K562 (cell line): Measurements from ENCODE around the gene TSPAN16. TPM values are rescaled to one million over a fixed set of nuclear protein-coding genes. Genes with fewer than 3 reads are reported as not detected.

ENCODE experiments used
- ATAC-seq: fragments of 200-7000 bp; cut with Tn5 transposase; 3 replicates; pipeline ENCODE4 v1.9.1; 2020; ENCODE audit warnings: moderate library complexity
- BruUV-seq: library from RNA; stranded (reverse); fragments of 400-500 nt; replicated peaks from 2 replicates; lab custom pipeline; 2021; lab: Mats Ljungman, UMichigan
- CTCF ChIA-PET: fragments of 300-600 bp; formaldehyde crosslinking; extraction: SDS; loops from one replicate; lab custom pipeline; 2021; ENCODE audit warnings: low intra/inter-chr PET ratio; lab: Yijun Ruan, JAX
- POLR2A ChIA-PET: fragments of 300-600, 350-650 bp; sonication (Branson Sonifier 250); formaldehyde crosslinking; extraction: SDS; loops from one replicate; lab custom pipeline; 2021; ENCODE audit warnings: antibody characterized with exemption, inconsistent platforms; lab: Yijun Ruan, JAX
- DNase-seq, 4 experiments: peaks; one replicate each; pipeline versions ENCODE4 v3.0.0 to v3.0.0-alpha.2; 2011 to 2018; ENCODE audit warnings: low spot score in 3 of 4, mixed read lengths in 3 of 4; ENCODE audit errors: extremely low read depth in 1 of 4
- FAIRE-seq: peaks from 2 replicates; lab custom pipeline; 2011; peaks lifted over from hg19 to GRCh38; lab: Jason Lieb, UNC
- H2AFZ ChIP-seq: 2 replicates; pipeline ENCODE4 v1.6.0; 2011; ENCODE audit warnings: low read depth, low read length, control low read depth, inconsistent platforms
- H3K27ac ChIP-seq: fragments of 200-600 bp; 3 replicates; pipeline ENCODE4 v1.8.0; 2011; ENCODE audit warnings: low read depth, mild to moderate bottlenecking, control low read depth, inconsistent platforms, low read length, moderate library complexity, mixed read lengths; ENCODE audit errors: extremely low read depth
- H3K27me3 ChIP-seq, 2 experiments: fragments of 300-600 bp in 1 of 2; 2 replicates in 1 of 2; 3 replicates in 1 of 2; pipeline versions ENCODE4 v1.6.0 to v1.8.0; 2011; ENCODE audit warnings: inconsistent platforms in 2 of 2, low read length in 2 of 2, mild to moderate bottlenecking in 1 of 2, mixed read lengths in 1 of 2, moderate library complexity in 1 of 2; ENCODE audit not compliant: control insufficient read depth in 2 of 2, insufficient read depth in 2 of 2
- H3K36me3 ChIP-seq: fragments of 300-600 bp; 3 replicates; pipeline ENCODE4 v1.8.0; 2011; ENCODE audit warnings: mild to moderate bottlenecking, low read length, inconsistent platforms; ENCODE audit not compliant: control insufficient read depth, insufficient read depth
- H3K4me1 ChIP-seq, 2 experiments: fragments of 200-600 bp in 1 of 2; replicated peaks in 1 of 2; 2 replicates in 1 of 2; 3 replicates in 1 of 2; pipeline versions ENCODE4 v1.5.1 to v1.8.0; 2011; ENCODE audit warnings: inconsistent platforms in 2 of 2, low read length in 2 of 2, mild to moderate bottlenecking in 1 of 2, mixed read lengths in 1 of 2, moderate library complexity in 1 of 2; ENCODE audit not compliant: control insufficient read depth in 2 of 2, insufficient read depth in 2 of 2
- H3K4me2 ChIP-seq: 2 replicates; pipeline ENCODE4 v1.6.1; 2011; ENCODE audit warnings: low read length, control low read depth, inconsistent platforms, mixed read lengths; ENCODE audit not compliant: insufficient read depth
- H3K4me3 ChIP-seq: fragments of 200-600 bp; sonication (generic), shearing (Covaris generic); 2 replicates; pipeline ENCODE4 v1.5.1; 2016; ENCODE audit warnings: control low read depth, inconsistent platforms
- H3K79me2 ChIP-seq: fragments of 200-600 bp; 3 replicates; pipeline ENCODE4 v1.8.0; 2011; ENCODE audit warnings: low read length, inconsistent platforms; ENCODE audit not compliant: control insufficient read depth, insufficient read depth
- H3K9ac ChIP-seq, 2 experiments: 2 replicates each; pipeline versions ENCODE4 v1.6.0 to v1.6.1; 2011; ENCODE audit warnings: low read depth in 2 of 2, low read length in 2 of 2, control low read depth in 1 of 2, inconsistent platforms in 1 of 2, mild to moderate bottlenecking in 1 of 2, mixed read lengths in 1 of 2; ENCODE audit not compliant: insufficient read depth in 1 of 2
- H3K9me1 ChIP-seq: one replicate; pipeline ENCODE4 v1.6.0; 2011; ENCODE audit warnings: inconsistent platforms, mild to moderate bottlenecking, low read length, moderate library complexity; ENCODE audit not compliant: control insufficient read depth, insufficient read depth
- H3K9me3 ChIP-seq: replicated peaks from 2 replicates; pipeline ENCODE4 v1.5.1; 2011; ENCODE audit warnings: low read depth, low read length, inconsistent platforms; ENCODE audit not compliant: control insufficient read depth, insufficient read depth
- H4K20me1 ChIP-seq: replicated peaks from 2 replicates; pipeline ENCODE4 v1.6.1; 2011; ENCODE audit warnings: low read length, inconsistent platforms, mixed read lengths; ENCODE audit not compliant: control insufficient read depth, insufficient read depth
- ATF7 ChIP-seq: fragments of 450-650 bp; IDR thresholded peaks from 2 replicates; pipeline ENCODE4 v1.7.1; 2014; ENCODE audit warnings: mild to moderate bottlenecking, moderate library complexity
- PTBP1 ChIP-seq: fragments of 200-400 bp; formaldehyde crosslinking; IDR thresholded peaks from 2 replicates; pipeline ENCODE4 v1.6.1; 2017; ENCODE audit warnings: low read depth, low read length
- RBM25 ChIP-seq: fragments of 200-400 bp; formaldehyde crosslinking; IDR thresholded peaks from 2 replicates; pipeline ENCODE4 v1.6.1; 2018; ENCODE audit warnings: low read length, low read depth, moderate library complexity; ENCODE audit not compliant: severe bottlenecking
- ZNF75A ChIP-seq: fragments of 450-650 bp; formaldehyde crosslinking; IDR thresholded peaks from 2 replicates; pipeline ENCODE4 v1.4.0; 2020; ENCODE audit warnings: mild to moderate bottlenecking
- WGBS: fragments of 100-300 bp; shearing (Covaris generic); methylation state at CpG from one replicate; pipeline ENCODE4 v1.1.6; 2016; ENCODE audit warnings: low coverage, mixed read lengths; ENCODE audit not compliant: insufficient coverage; ENCODE audit errors: missing lambda C conversion rate; 5-methylcytosine and 5-hydroxymethylcytosine counted together
- in situ Hi-C: fragments of 300-500 bp; cut with MboI; formaldehyde crosslinking; loops from 4 replicates; pipeline ENCODE4 v1.15.0; 2018; ENCODE audit warnings: inconsistent platforms, mixed read lengths
- intact Hi-C: fragments of 100-400 bp; cut with micrococcal nuclease; formaldehyde crosslinking; loops from 2 replicates; pipeline ENCODE4 v1.14.2; 2022
- polyA plus RNA-seq, 8 experiments: library from polyadenylated mRNA; depleted of rRNA in 4 of 8; stranded (reverse) in 5 of 8; unstranded in 3 of 8; fragments of >200 nt; fragmentation: Nextera tagmentation in 2 of 8; fragmentation: Illumina TruSeq in 1 of 8; extraction: Ambion mirVana in 2 of 8; extraction: Trizol in 1 of 8; gene quantifications; 2 replicates each; pipeline versions ENCODE4 v1.2.1 to v1.2.3, GENCODE V29; 2011 to 2014; ENCODE audit warnings: inconsistent platforms in 1 of 8, missing spikeins in 1 of 8
- total RNA-seq, 7 experiments: library from RNA; depleted of rRNA in 6 of 7; stranded (reverse); fragments of >200 nt in 6 of 7; fragmentation: Illumina TruSeq in 2 of 7; extraction: Trizol in 2 of 7; gene quantifications; 2 replicates each; pipeline versions ENCODE4 v1.2.1 to v1.2.3, GENCODE V29; 2011 to 2021; ENCODE audit warnings: low replicate concordance in 1 of 7
- TF ChIP-seq, protein P1 (sequence below), 2 experiments: IDR thresholded peaks; 2 replicates each; pipeline ENCODE4 v1.6.1; 2011; ENCODE audit warnings: borderline replicate concordance in 1 of 2, control low read depth in 1 of 2, low read depth in 1 of 2, low read length in 1 of 2, mild to moderate bottlenecking in 1 of 2, mixed read lengths in 1 of 2, moderate library complexity in 1 of 2; ENCODE audit not compliant: insufficient read depth in 1 of 2, insufficient read length in 1 of 2, poor library complexity in 1 of 2, severe bottlenecking in 1 of 2; ENCODE audit errors: extremely low read depth in 1 of 2

TSPAN16 gene
- total and polyA plus RNA-seq, 9 of the 15 experiments (the other 6 are each of a cell fraction or from before 2014, with no cell fraction given): not detected

DNA sequence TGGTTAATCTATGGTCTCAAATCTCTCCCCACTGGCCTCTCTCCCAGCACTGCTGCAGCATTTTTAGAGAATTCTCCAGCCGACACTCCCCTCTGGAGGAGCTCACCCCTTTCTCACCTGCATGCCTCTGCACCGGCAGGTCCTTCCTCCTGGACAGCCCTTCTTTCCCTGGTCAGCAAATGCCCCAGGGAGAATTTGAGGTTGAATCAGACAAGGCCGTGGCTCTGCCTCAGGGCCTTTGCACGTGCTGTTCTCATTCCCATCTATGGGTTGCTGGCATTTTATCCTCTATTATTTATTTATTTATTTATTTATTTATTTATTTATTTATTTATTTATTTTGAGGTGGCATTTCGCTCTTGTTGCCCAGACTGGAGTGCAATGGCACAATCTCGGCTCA lies 32.2 kb upstream of the TSPAN16 start:
- H3K36me3 ChIP-seq: no peaks in the 10 kb centered on the region
- peaks cover 5 to 26% of the 10 kb centered on the region in 2 experiments; a peak in 3 of 5 replicates for H3K4me1 ChIP-seq
- in situ Hi-C loops: no loop called here
- ChIA-PET CTCF (no interaction called here), POLR2A (interaction anchor here (0.6 to 0.7 kb wide), 2 partner anchors 10 to 81 kb away, joined by 3 read pairs; no protein-coding TSS in a partner anchor)
- no peak overlapping the region for H3K27ac ChIP-seq
- 0 out of 2 replicates have a peak, but pooled peaks cover 3% of the 10 kb centered on the region for H4K20me1 ChIP-seq
- WGBS: 66% methylated on average over 6 of the region's 6 CpGs
- H3K27me3 ChIP-seq: no peaks in the 10 kb centered on the region; a peak in 1 of 5 replicates
- no peaks in the 10 kb centered on the region for H3K79me2 ChIP-seq
- H3K9me1 ChIP-seq: no peaks in the 10 kb centered on the region
- ATAC-seq: no peak
- FAIRE-seq: no peak
- TF ChIP-seq ZNF75A (CRISPR knock-in tag): no peak
- TF ChIP-seq ATF7: no peak
- peak; percentile 86 for TF ChIP-seq RBM25
- 0 out of 2 replicates have a peak, but pooled peaks have one; percentile 35 for TF ChIP-seq PTBP1
- TF ChIP-seq, protein P1, sequence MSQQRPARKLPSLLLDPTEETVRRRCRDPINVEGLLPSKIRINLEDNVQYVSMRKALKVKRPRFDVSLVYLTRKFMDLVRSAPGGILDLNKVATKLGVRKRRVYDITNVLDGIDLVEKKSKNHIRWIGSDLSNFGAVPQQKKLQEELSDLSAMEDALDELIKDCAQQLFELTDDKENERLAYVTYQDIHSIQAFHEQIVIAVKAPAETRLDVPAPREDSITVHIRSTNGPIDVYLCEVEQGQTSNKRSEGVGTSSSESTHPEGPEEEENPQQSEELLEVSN (IDR thresholded peaks at IDR 0.05; ENCODE audit: borderline replicate concordance in 1 of 2, extremely low read depth in 1 of 2, insufficient read depth in 1 of 2, insufficient read length in 1 of 2, low read depth in 1 of 2, low read length in 1 of 2, poor library complexity in 1 of 2, severe bottlenecking in 1 of 2): no peak
- TF ChIP-seq, all 486 proteins: peak for 2
- no peak overlapping the region for H3K9ac ChIP-seq
- intact Hi-C loops: no loop called here
- no TSS peak for BruUV-seq
- no peak overlapping the region for H3K4me2 ChIP-seq
- H2AFZ ChIP-seq: no peak overlapping the region
- no peak overlapping the region for H3K4me3 ChIP-seq
- no peaks in the 10 kb centered on the region for H3K9me3 ChIP-seq
- no peak for DNase-seq
